GM12878 (cell line): ENCODE measurements around the gene HRH3. TPM values are rescaled to one million over a fixed set of nuclear protein-coding genes. Genes with fewer than 3 reads are reported as not detected.

Experiments used
- CHD2 ChIP-seq: IDR thresholded peaks from 2 replicates; pipeline ENCODE4 v1.6.1; 2011; ENCODE audit warnings: low read depth, low read length, improper control_type of control experiment, borderline replicate concordance
- CHD4 ChIP-seq: fragments of 200-600 bp; sonication (generic); IDR thresholded peaks from 2 replicates; pipeline ENCODE4 v1.6.1; 2016; ENCODE audit warnings: mild to moderate bottlenecking
- CUX1 ChIP-seq: IDR thresholded peaks from 2 replicates; pipeline ENCODE4 v1.6.1; 2012; ENCODE audit warnings: improper control_type of control experiment, low read depth, low read length; ENCODE audit not compliant: insufficient replicate concordance
- ELK1 ChIP-seq: IDR thresholded peaks from 2 replicates; pipeline ENCODE4 v1.6.1; 2012; ENCODE audit warnings: low read depth, low read length, improper control_type of control experiment
- GABPA ChIP-seq: IDR thresholded peaks from 2 replicates; pipeline ENCODE4 v1.6.1; 2014; ENCODE audit warnings: antibody characterized with exemption, low read depth, mild to moderate bottlenecking, inconsistent platforms
- HDAC2 ChIP-seq: fragments of 200-600 bp; sonication (generic); IDR thresholded peaks from 2 replicates; pipeline ENCODE4 v1.6.1; 2017
- MXI1 ChIP-seq: fragments of 150-350 bp; IDR thresholded peaks from 2 replicates; pipeline ENCODE4 v1.6.1; 2011; ENCODE audit warnings: low read depth, mild to moderate bottlenecking, inconsistent platforms, low read length, improper control_type of control experiment
- PAX5 ChIP-seq: IDR thresholded peaks from 2 replicates; pipeline ENCODE4 v1.6.1; 2011; ENCODE audit warnings: low read depth, low read length, borderline replicate concordance
- PML ChIP-seq: IDR thresholded peaks from 2 replicates; pipeline ENCODE4 v1.6.1; 2012; ENCODE audit warnings: low read length, inconsistent platforms
- RAD51 ChIP-seq: fragments of 450-650 bp; IDR thresholded peaks from 2 replicates; pipeline ENCODE4 v1.6.1; 2016; ENCODE audit warnings: moderate library complexity, mild to moderate bottlenecking, inconsistent platforms
- RUNX3 ChIP-seq: IDR thresholded peaks from 2 replicates; pipeline ENCODE4 v1.6.1; 2012; ENCODE audit warnings: low read length, inconsistent platforms
- SIX5 ChIP-seq: IDR thresholded peaks from 2 replicates; pipeline ENCODE4 v1.6.1; 2011; ENCODE audit warnings: mild to moderate bottlenecking, low read depth, low read length, moderate library complexity; ENCODE audit not compliant: severe bottlenecking
- TCF7 ChIP-seq: IDR thresholded peaks from 2 replicates; pipeline ENCODE4 v1.6.1; 2014; ENCODE audit warnings: antibody characterized with exemption, borderline replicate concordance
- polyA plus RNA-seq, 11 experiments: library from polyadenylated mRNA; depleted of rRNA in 4 of 11; unstranded in 6 of 11; stranded (reverse) in 5 of 11; fragments of >200 nt; fragmentation: Nextera tagmentation in 4 of 11; fragmentation: Illumina TruSeq in 1 of 11; extraction: Ambion mirVana in 4 of 11; extraction: Trizol in 1 of 11; gene quantifications; 1 replicate in 1 of 11; 2 replicates in 10 of 11; pipeline versions ENCODE4 v1.2.1 to v1.2.3, GENCODE V29; 2011 to 2016; ENCODE audit warnings: inconsistent platforms in 2 of 11, missing spikeins in 2 of 11, low read depth in 1 of 11
- total RNA-seq, 4 experiments: library from RNA; depleted of rRNA in 3 of 4; stranded (reverse); fragments of >200 nt in 3 of 4; fragmentation: Illumina TruSeq in 1 of 4; extraction: Trizol in 1 of 4; gene quantifications; 2 replicates each; pipeline versions ENCODE4 v1.2.1 to v1.2.3, GENCODE V29; 2013 to 2021

HRH3 gene
- total and polyA plus RNA-seq, 10 of the 15 experiments (the other 5 are each of a cell fraction or from before 2014, with no cell fraction given), result not detected

- TF ChIP-seq CUX1 (no peak), PML (no peak), GABPA (no peak), CHD4 (no peak), ELK1 (no peak), SIX5 (no peak), HDAC2 (no peak), PAX5 (no peak), CHD2 (no peak), TCF7 (no peak), RUNX3 (no peak), MXI1 (no peak), RAD51 (no peak)
Measured at GRCh38 chr20:62220666-62221568, 839 bp upstream of the HRH3 start (continued).
